Panc1 (cell line): ENCODE measurements around the gene FBXO10.

Experiments
- CTCF ChIP-seq: fragments of 450-650 bp; IDR thresholded peaks from 2 replicates; pipeline ENCODE4 v1.5.1; 2017; ENCODE audit warnings: mild to moderate bottlenecking
- TCF7L2 ChIP-seq: IDR thresholded peaks from 2 replicates; pipeline ENCODE4 v1.6.1; 2011; ENCODE audit warnings: mild to moderate bottlenecking, low read depth, low read length, inconsistent platforms
- TF ChIP-seq, protein P1 (sequence below), 2 experiments: IDR thresholded peaks; 2 replicates each; pipeline ENCODE4 v1.6.1; 2011 to 2012; ENCODE audit warnings: low read depth in 2 of 2, control low read depth in 1 of 2, low read length in 1 of 2, mild to moderate bottlenecking in 1 of 2, moderate library complexity in 1 of 2; ENCODE audit not compliant: insufficient read depth in 1 of 2

DNA sequence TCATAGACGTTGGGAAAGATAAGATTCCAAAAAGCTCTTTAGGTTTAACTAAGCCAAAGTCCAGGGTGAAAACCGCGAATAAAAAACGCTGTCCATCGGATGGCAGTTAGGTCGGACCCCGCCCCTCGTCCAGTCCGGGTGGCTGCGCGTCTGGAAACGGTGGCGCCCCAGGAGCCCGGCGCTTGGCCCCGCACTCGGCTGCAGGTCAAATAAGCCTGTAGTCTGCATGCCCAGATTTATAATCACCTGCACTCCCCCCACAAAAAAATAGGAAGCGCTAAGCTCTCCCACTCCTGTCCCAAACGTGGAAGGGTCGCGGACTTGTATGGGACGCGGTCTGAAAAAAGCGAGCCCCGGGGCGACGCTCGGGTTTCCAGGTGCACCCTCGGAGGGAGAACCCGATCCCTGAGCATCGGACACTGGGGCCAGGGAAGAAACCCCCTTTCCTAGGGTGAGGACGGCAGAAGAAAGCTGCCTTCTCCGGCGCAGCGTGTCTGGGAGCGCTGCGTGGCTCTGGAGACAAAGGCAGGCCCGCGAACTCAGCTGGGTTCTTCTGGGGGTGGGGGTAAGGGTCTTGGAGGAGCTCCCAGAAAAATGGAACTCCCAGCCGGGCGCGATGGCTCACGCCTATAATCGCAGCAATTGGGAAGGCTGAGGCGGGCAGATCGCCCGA lies 110.0 kb downstream of the FBXO10 start:
- TF ChIP-seq CTCF (no peak), TCF7L2 (0 out of 2 replicates have a peak, but pooled peaks have one; percentile 4)
- TF ChIP-seq, protein P1, sequence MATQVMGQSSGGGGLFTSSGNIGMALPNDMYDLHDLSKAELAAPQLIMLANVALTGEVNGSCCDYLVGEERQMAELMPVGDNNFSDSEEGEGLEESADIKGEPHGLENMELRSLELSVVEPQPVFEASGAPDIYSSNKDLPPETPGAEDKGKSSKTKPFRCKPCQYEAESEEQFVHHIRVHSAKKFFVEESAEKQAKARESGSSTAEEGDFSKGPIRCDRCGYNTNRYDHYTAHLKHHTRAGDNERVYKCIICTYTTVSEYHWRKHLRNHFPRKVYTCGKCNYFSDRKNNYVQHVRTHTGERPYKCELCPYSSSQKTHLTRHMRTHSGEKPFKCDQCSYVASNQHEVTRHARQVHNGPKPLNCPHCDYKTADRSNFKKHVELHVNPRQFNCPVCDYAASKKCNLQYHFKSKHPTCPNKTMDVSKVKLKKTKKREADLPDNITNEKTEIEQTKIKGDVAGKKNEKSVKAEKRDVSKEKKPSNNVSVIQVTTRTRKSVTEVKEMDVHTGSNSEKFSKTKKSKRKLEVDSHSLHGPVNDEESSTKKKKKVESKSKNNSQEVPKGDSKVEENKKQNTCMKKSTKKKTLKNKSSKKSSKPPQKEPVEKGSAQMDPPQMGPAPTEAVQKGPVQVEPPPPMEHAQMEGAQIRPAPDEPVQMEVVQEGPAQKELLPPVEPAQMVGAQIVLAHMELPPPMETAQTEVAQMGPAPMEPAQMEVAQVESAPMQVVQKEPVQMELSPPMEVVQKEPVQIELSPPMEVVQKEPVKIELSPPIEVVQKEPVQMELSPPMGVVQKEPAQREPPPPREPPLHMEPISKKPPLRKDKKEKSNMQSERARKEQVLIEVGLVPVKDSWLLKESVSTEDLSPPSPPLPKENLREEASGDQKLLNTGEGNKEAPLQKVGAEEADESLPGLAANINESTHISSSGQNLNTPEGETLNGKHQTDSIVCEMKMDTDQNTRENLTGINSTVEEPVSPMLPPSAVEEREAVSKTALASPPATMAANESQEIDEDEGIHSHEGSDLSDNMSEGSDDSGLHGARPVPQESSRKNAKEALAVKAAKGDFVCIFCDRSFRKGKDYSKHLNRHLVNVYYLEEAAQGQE (IDR thresholded peaks at IDR 0.05; ENCODE audit: insufficient read depth in 1 of 2, low read depth in 2 of 2, low read length in 1 of 2), result no peak
